WTC11 (cell line): ENCODE measurements around the gene CFDP1. TPM values are rescaled to one million over a fixed set of nuclear protein-coding genes. Genes with fewer than 3 reads are reported as not detected.

Experiments used
- CBFB ChIP-seq: sonication (generic); formaldehyde crosslinking; IDR thresholded peaks from 2 replicates; pipeline ENCODE4 v1.8.1; 2022; ENCODE audit warnings: mild to moderate bottlenecking, low read depth, missing genetic modification reagents
- CREM ChIP-seq: sonication (generic); formaldehyde crosslinking; IDR thresholded peaks from 2 replicates; pipeline ENCODE4 v1.8.1; 2022; ENCODE audit warnings: mild to moderate bottlenecking, missing genetic modification reagents, moderate library complexity
- FOXP1 ChIP-seq: sonication (generic); formaldehyde crosslinking; IDR thresholded peaks from 2 replicates; pipeline ENCODE4 v1.8.0; 2022; ENCODE audit warnings: missing genetic modification reagents, mild to moderate bottlenecking, moderate library complexity, borderline replicate concordance
- GTF2I ChIP-seq: fragments of 250-450 bp; sonication (Bioruptor Pico); conservative IDR thresholded peaks from 2 replicates; pipeline ENCODE4 v1.4.0; 2021; ENCODE audit warnings: mild to moderate bottlenecking
- HMGA2 ChIP-seq: fragments of 250-450 bp; sonication (Bioruptor Pico); IDR thresholded peaks from 2 replicates; pipeline ENCODE4 v1.4.0; 2021; ENCODE audit warnings: mild to moderate bottlenecking, moderate library complexity
- MXD4 ChIP-seq: fragments of 250-450 bp; sonication (Bioruptor Pico); IDR thresholded peaks from 2 replicates; pipeline ENCODE4 v1.8.0; 2021; ENCODE audit warnings: mild to moderate bottlenecking, moderate library complexity, borderline replicate concordance
- NFE2L1 ChIP-seq: sonication (generic); formaldehyde crosslinking; IDR thresholded peaks from 2 replicates; pipeline ENCODE4 v1.8.1; 2023; ENCODE audit warnings: missing genetic modification reagents
- NFYB ChIP-seq: sonication (generic); formaldehyde crosslinking; conservative IDR thresholded peaks from 2 replicates; pipeline ENCODE4 v1.8.0; 2022; ENCODE audit warnings: low read depth, missing genetic modification reagents
- NR3C1 ChIP-seq: sonication (generic); formaldehyde crosslinking; conservative IDR thresholded peaks from 2 replicates; pipeline ENCODE4 v1.8.1; 2023; ENCODE audit warnings: low read depth, mild to moderate bottlenecking, missing genetic modification reagents
- SMAD4 ChIP-seq: sonication (generic); formaldehyde crosslinking; IDR thresholded peaks from 2 replicates; pipeline ENCODE4 v1.8.0; 2022; ENCODE audit warnings: mild to moderate bottlenecking, missing genetic modification reagents
- SP1 ChIP-seq: sonication (generic); formaldehyde crosslinking; conservative IDR thresholded peaks from 2 replicates; pipeline ENCODE4 v1.8.1; 2022; ENCODE audit warnings: missing genetic modification reagents
- TEAD1 ChIP-seq: sonication (generic); formaldehyde crosslinking; IDR thresholded peaks from 2 replicates; pipeline ENCODE4 v1.8.0; 2022; ENCODE audit warnings: mild to moderate bottlenecking, missing genetic modification reagents
- ZBTB21 ChIP-seq: sonication (generic); formaldehyde crosslinking; IDR thresholded peaks from 2 replicates; pipeline ENCODE4 v1.8.1; 2023; ENCODE audit warnings: mild to moderate bottlenecking, missing genetic modification reagents, borderline replicate concordance
- ZNF232 ChIP-seq: sonication (generic); formaldehyde crosslinking; IDR thresholded peaks from 2 replicates; pipeline ENCODE4 v1.8.0; 2022; ENCODE audit warnings: mild to moderate bottlenecking, missing genetic modification reagents
- ZNF263 ChIP-seq: sonication (generic); formaldehyde crosslinking; IDR thresholded peaks from 2 replicates; pipeline ENCODE4 v1.8.1; 2022; ENCODE audit warnings: low read depth, mild to moderate bottlenecking, moderate library complexity, missing genetic modification reagents
- ZNF317 ChIP-seq: sonication (generic); formaldehyde crosslinking; IDR thresholded peaks from 2 replicates; pipeline ENCODE4 v1.8.1; 2023; ENCODE audit warnings: low read depth, mild to moderate bottlenecking, moderate library complexity, missing genetic modification reagents, borderline replicate concordance
- total RNA-seq: library from RNA; stranded (reverse); gene quantifications from 3 replicates; pipeline ENCODE4 v1.2.3, GENCODE V29; 2021
- TF ChIP-seq, protein P1 (sequence below): sonication (generic); formaldehyde crosslinking; IDR thresholded peaks from 2 replicates; pipeline ENCODE4 v1.8.0; 2022; ENCODE audit warnings: mild to moderate bottlenecking, missing genetic modification reagents
- TF ChIP-seq, protein P2 (sequence below): sonication (generic); formaldehyde crosslinking; IDR thresholded peaks from 2 replicates; pipeline ENCODE4 v1.8.1; 2023; ENCODE audit warnings: mild to moderate bottlenecking, missing genetic modification reagents
- TF ChIP-seq, protein P3 (sequence below): fragments of 250-450 bp; sonication (Bioruptor Pico); IDR thresholded peaks from 2 replicates; pipeline ENCODE4 v1.8.0; 2021; ENCODE audit warnings: mild to moderate bottlenecking
- TF ChIP-seq, protein P4 (sequence below): fragments of 200-600 bp; IDR thresholded peaks from 2 replicates; pipeline ENCODE4 v1.8.0; 2022; ENCODE audit warnings: antibody characterized with exemption
- TF ChIP-seq, protein P5 (sequence below): sonication (generic); formaldehyde crosslinking; IDR thresholded peaks from 2 replicates; pipeline ENCODE4 v1.8.1; 2022; ENCODE audit warnings: low read depth, mild to moderate bottlenecking, moderate library complexity, missing genetic modification reagents, borderline replicate concordance
- TF ChIP-seq, protein P6 (sequence below): sonication (generic); formaldehyde crosslinking; IDR thresholded peaks from 2 replicates; pipeline ENCODE4 v1.8.1; 2023; ENCODE audit warnings: mild to moderate bottlenecking, missing genetic modification reagents, moderate library complexity
- TF ChIP-seq, protein P7 (sequence below): sonication (generic); formaldehyde crosslinking; IDR thresholded peaks from 2 replicates; pipeline ENCODE4 v1.8.0; 2022; ENCODE audit warnings: mild to moderate bottlenecking, missing genetic modification reagents

The CFDP1 gene
- total RNA-seq, 1 experiment from 2014 or later, result 79.2 TPM

DNA sequence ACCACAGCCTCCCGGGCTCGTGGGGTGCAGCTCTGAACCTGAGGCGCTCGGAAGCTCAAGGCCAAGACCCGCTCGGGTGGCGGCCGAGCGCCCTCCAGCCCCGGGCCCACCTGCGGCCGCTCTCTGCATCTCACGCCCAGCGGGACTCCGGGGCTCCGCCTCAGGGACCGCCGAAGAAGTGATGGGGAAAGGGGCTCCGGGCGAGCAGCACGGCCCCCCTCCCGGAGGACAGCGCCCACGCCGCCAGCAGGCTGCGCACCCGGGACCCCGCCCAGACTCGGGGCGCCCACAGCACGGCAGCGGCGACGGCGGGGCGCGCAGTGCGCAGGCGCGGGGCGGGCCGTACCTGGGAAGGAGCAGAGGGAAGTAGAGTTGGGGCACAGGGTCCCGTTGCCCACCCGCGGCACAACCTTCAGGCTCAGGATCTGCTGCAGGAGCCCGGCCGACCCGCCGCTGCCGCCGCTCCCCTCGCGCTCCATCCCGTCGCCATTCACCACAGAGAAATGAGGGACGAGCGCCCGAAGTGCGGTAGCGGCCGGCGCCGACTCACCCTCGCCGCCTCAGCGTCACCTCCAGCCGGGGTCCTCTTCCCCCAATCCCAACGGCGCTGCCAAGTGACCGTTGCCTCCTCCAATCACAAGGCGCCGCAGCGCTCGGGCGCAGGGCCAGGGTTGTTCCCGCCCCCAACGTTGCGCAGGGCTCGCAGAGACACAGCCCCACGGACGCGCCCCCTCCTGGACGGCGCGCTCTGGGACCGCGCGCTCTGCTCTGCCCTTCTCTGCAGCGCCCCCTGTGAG is 31.0 kb upstream of the CFDP1 start, which contains the start of gene TMEM170A (continued):
- TF ChIP-seq, protein P1, sequence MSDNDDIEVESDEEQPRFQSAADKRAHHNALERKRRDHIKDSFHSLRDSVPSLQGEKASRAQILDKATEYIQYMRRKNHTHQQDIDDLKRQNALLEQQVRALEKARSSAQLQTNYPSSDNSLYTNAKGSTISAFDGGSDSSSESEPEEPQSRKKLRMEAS (CRISPR knock-in tag), result peak; percentile 77
- peak; percentile 90 for TF ChIP-seq SP1
- TF ChIP-seq, protein P2, sequence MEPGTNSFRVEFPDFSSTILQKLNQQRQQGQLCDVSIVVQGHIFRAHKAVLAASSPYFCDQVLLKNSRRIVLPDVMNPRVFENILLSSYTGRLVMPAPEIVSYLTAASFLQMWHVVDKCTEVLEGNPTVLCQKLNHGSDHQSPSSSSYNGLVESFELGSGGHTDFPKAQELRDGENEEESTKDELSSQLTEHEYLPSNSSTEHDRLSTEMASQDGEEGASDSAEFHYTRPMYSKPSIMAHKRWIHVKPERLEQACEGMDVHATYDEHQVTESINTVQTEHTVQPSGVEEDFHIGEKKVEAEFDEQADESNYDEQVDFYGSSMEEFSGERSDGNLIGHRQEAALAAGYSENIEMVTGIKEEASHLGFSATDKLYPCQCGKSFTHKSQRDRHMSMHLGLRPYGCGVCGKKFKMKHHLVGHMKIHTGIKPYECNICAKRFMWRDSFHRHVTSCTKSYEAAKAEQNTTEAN (CRISPR knock-in tag), result peak; percentile 68
- TF ChIP-seq, protein P3, sequence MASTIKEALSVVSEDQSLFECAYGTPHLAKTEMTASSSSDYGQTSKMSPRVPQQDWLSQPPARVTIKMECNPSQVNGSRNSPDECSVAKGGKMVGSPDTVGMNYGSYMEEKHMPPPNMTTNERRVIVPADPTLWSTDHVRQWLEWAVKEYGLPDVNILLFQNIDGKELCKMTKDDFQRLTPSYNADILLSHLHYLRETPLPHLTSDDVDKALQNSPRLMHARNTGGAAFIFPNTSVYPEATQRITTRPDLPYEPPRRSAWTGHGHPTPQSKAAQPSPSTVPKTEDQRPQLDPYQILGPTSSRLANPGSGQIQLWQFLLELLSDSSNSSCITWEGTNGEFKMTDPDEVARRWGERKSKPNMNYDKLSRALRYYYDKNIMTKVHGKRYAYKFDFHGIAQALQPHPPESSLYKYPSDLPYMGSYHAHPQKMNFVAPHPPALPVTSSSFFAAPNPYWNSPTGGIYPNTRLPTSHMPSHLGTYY (CRISPR knock-in tag), result no peak
- 0 out of 2 replicates have a peak, but pooled peaks have one; percentile 42 for TF ChIP-seq ZNF317 (CRISPR knock-in tag)
- TF ChIP-seq NFE2L1 (CRISPR knock-in tag), result peak; percentile 68; the same call in 1 of the 2 replicates
- TF ChIP-seq, protein P4, sequence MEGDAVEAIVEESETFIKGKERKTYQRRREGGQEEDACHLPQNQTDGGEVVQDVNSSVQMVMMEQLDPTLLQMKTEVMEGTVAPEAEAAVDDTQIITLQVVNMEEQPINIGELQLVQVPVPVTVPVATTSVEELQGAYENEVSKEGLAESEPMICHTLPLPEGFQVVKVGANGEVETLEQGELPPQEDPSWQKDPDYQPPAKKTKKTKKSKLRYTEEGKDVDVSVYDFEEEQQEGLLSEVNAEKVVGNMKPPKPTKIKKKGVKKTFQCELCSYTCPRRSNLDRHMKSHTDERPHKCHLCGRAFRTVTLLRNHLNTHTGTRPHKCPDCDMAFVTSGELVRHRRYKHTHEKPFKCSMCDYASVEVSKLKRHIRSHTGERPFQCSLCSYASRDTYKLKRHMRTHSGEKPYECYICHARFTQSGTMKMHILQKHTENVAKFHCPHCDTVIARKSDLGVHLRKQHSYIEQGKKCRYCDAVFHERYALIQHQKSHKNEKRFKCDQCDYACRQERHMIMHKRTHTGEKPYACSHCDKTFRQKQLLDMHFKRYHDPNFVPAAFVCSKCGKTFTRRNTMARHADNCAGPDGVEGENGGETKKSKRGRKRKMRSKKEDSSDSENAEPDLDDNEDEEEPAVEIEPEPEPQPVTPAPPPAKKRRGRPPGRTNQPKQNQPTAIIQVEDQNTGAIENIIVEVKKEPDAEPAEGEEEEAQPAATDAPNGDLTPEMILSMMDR, result peak; percentile 100
- TF ChIP-seq SMAD4, result no peak
- TF ChIP-seq CREM (CRISPR knock-in tag), result peak; percentile 72; the same call in 1 of the 2 replicates
- TF ChIP-seq, protein P5, sequence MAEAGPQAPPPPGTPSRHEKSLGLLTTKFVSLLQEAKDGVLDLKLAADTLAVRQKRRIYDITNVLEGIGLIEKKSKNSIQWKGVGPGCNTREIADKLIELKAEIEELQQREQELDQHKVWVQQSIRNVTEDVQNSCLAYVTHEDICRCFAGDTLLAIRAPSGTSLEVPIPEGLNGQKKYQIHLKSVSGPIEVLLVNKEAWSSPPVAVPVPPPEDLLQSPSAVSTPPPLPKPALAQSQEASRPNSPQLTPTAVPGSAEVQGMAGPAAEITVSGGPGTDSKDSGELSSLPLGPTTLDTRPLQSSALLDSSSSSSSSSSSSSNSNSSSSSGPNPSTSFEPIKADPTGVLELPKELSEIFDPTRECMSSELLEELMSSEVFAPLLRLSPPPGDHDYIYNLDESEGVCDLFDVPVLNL (CRISPR knock-in tag), result no peak
- no peak for TF ChIP-seq ZNF232 (CRISPR knock-in tag)
- no peak for TF ChIP-seq MXD4 (CRISPR knock-in tag)
- TF ChIP-seq, protein P6, sequence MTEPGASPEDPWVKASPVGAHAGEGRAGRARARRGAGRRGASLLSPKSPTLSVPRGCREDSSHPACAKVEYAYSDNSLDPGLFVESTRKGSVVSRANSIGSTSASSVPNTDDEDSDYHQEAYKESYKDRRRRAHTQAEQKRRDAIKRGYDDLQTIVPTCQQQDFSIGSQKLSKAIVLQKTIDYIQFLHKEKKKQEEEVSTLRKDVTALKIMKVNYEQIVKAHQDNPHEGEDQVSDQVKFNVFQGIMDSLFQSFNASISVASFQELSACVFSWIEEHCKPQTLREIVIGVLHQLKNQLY, result no peak
- TF ChIP-seq NR3C1, result peak; percentile 91; the same call in 1 of the 2 replicates
- TF ChIP-seq, protein P7, sequence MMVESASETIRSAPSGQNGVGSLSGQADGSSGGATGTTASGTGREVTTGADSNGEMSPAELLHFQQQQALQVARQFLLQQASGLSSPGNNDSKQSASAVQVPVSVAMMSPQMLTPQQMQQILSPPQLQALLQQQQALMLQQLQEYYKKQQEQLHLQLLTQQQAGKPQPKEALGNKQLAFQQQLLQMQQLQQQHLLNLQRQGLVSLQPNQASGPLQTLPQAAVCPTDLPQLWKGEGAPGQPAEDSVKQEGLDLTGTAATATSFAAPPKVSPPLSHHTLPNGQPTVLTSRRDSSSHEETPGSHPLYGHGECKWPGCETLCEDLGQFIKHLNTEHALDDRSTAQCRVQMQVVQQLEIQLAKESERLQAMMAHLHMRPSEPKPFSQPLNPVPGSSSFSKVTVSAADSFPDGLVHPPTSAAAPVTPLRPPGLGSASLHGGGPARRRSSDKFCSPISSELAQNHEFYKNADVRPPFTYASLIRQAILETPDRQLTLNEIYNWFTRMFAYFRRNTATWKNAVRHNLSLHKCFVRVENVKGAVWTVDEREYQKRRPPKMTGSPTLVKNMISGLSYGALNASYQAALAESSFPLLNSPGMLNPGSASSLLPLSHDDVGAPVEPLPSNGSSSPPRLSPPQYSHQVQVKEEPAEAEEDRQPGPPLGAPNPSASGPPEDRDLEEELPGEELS, result peak; percentile 72
- TF ChIP-seq GTF2I (CRISPR knock-in tag), result no peak
- no peak for TF ChIP-seq HMGA2 (CRISPR knock-in tag)
- peak; percentile 85 for TF ChIP-seq FOXP1 (CRISPR knock-in tag)
- TF ChIP-seq ZBTB21 (CRISPR knock-in tag), result 0 out of 2 replicates have a peak, but pooled peaks have one; percentile 62
- peak; percentile 88 for TF ChIP-seq TEAD1 (CRISPR knock-in tag)
- 0 out of 2 replicates have a peak, but pooled peaks have one; percentile 16 for TF ChIP-seq CBFB (CRISPR knock-in tag)
- peak; percentile 92 for TF ChIP-seq NFYB (CRISPR knock-in tag)
- no peak for TF ChIP-seq ZNF263 (CRISPR knock-in tag)
